Duodenal mucosa (tissue), 2 donors: Measurements from ENCODE around the gene RNASE3.
"Not testable (repeated sequence)": the region's sequence is repeated elsewhere in the genome, so short reads cannot be mapped to it uniquely, and the experiment has no call there.

Source experiments
- H3K27ac ChIP-seq: one replicate; pipeline ENCODE4 v1.7.0; 2013; ENCODE audit warnings: low read depth, low read length
- H3K27me3 ChIP-seq, 2 donors: one replicate each; pipeline ENCODE4 v1.7.0; 2013; ENCODE audit warnings: low read length in 2 of 2, control low read depth in 1 of 2; ENCODE audit not compliant: insufficient read depth in 2 of 2, control insufficient read depth in 1 of 2
- H3K36me3 ChIP-seq, 2 donors: one replicate each; pipeline ENCODE4 v1.7.0; 2013; ENCODE audit warnings: low read length in 2 of 2, control low read depth in 1 of 2; ENCODE audit not compliant: insufficient read depth in 2 of 2, control insufficient read depth in 1 of 2
- H3K4me1 ChIP-seq, 2 donors: one replicate each; pipeline ENCODE4 v1.7.0; 2013; ENCODE audit warnings: low read length in 2 of 2, control low read depth in 1 of 2; ENCODE audit not compliant: insufficient read depth in 2 of 2, control insufficient read depth in 1 of 2
- H3K4me3 ChIP-seq, 2 donors: one replicate each; pipeline ENCODE4 v1.7.0; 2013; ENCODE audit warnings: low read length in 2 of 2, low read depth in 1 of 2
- H3K9ac ChIP-seq, 2 donors: one replicate each; pipeline ENCODE4 v1.7.0; 2013; ENCODE audit warnings: low read length in 2 of 2, low read depth in 1 of 2
- H3K9me3 ChIP-seq, 2 donors: one replicate each; pipeline ENCODE4 v1.7.0; 2013; ENCODE audit warnings: low read length in 2 of 2, control low read depth in 1 of 2; ENCODE audit not compliant: control insufficient read depth in 1 of 2

RNASE3 gene

DNA sequence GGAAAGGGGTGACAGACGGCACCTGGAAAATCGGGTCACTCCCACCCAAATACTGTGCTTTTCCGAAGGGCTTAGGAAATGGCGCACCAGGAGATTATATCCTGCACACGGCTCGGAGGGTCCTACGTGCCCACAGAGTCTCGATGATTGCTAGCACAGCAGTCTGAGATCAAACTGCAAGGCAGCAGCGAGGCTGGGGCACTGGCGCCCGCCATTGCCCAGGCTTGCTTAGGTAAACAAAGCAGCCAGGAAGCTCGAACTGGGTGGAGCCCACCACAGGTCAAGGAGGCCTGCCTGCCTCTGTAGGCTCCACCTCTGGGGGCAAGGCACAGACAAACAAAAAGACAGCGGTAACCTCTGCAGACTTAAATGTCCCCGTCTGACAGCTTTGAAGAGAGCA lies 19.6 kb downstream of the RNASE3 start:
- H3K36me3 ChIP-seq, H3K27me3 ChIP-seq, H3K4me1 ChIP-seq, H3K4me3 ChIP-seq, H3K9ac ChIP-seq, H3K9me3 ChIP-seq, H3K27ac ChIP-seq: not testable (repeated sequence)

DNA sequence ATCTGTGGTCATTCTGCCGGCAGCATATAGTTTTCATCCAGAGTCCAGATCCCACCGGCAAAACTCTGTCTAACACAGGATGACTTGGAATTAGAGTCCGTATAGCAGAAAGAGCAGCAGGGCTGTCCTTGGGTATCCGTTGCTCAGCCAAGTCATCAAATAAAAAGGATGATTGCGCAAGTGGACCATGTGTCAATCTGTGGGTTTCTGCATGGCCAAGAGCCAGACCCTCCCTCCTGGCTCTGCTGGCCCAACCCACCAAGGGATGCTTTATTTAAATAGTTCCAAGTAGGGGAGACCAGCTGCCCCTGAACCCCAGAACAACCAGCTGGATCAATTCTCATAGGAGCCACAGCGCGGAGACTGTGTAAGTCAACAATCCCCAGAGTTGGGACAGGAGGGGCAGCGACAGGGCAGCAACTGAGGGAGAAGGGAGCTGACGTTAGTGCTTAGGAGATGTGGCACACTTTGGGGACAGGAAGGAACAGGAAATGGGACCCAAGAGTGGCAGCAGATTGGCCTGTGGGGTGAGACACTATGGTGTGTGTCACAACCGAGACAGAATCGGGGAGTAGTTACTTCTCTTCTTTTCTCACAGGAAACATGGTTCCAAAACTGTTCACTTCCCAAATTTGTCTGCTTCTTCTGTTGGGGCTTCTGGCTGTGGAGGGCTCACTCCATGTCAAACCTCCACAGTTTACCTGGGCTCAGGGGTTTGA lies 28.0 kb downstream of the RNASE3 start:
- H3K9me3 ChIP-seq, H3K27me3 ChIP-seq, H3K27ac ChIP-seq, H3K9ac ChIP-seq, H3K4me1 ChIP-seq, H3K4me3 ChIP-seq, H3K36me3 ChIP-seq: not testable (repeated sequence)

DNA sequence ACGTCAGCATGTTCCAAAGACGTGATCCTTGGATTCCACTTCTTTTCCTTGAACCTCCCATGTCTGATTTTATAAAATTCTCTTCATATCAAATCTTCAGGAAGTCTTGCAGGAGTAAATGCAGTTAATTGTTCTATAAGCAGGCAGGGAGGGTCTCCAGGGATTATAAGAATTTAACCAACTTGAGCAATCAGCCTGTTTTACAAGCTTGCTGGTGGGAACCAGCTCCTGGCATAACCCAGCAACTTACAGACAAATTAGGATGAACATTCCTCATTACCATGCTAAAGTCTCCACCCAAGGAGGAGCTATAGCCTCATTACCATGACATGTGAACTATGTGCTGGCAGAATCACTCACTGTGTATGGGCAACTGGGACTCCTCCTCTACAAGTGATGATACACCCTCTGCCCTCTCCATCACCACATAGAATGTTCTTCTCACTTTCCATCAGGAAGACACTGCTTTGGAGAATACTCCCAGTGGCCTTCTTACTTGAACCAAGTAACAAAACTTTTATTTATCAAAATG lies 32.6 kb downstream of the RNASE3 start:
- H3K4me1 ChIP-seq, H3K4me3 ChIP-seq, H3K9me3 ChIP-seq, H3K27ac ChIP-seq, H3K27me3 ChIP-seq, H3K9ac ChIP-seq, H3K36me3 ChIP-seq: not testable (repeated sequence)

DNA sequence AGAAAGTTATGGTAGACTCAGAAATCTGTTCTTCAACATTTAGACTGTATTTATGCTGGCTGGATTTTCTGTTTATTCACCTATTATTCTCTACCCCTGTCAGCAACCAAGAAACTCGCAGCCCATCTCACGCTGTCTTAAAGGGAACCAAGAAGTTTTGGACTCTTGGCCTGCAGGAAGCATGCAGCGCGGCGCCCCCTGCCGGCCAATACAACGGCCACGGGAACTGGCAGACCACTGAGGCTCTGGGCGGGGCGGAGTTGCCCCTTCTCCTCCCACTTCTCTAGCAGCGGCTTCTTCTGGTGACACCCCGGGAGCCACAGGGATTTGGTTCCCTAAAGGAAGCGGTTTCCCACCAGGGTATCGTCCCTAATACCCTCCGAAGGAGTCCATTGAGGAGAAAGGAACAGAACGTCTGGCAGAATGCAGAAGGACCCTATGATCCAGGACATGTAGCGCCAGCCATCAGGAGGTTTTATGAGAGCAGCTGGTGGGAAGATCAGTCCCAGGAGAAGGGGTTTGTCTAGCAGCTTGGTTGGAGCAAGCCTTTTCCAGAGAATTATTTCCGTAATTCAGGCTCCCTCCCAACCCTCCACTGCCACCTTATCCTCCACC lies 43.1 kb downstream of the RNASE3 start:
- H3K4me1 ChIP-seq = no peaks in the 10 kb centered on the region
- no peak overlapping the region for H3K27ac ChIP-seq
- H3K36me3 ChIP-seq = no peaks in the 10 kb centered on the region
- H3K9ac ChIP-seq = no peak overlapping the region
- peaks cover 0 to 4% of the 10 kb centered on the region in 2 donors for H3K27me3 ChIP-seq
- H3K4me3 ChIP-seq = no peak overlapping the region
- no peaks in the 10 kb centered on the region for H3K9me3 ChIP-seq

DNA sequence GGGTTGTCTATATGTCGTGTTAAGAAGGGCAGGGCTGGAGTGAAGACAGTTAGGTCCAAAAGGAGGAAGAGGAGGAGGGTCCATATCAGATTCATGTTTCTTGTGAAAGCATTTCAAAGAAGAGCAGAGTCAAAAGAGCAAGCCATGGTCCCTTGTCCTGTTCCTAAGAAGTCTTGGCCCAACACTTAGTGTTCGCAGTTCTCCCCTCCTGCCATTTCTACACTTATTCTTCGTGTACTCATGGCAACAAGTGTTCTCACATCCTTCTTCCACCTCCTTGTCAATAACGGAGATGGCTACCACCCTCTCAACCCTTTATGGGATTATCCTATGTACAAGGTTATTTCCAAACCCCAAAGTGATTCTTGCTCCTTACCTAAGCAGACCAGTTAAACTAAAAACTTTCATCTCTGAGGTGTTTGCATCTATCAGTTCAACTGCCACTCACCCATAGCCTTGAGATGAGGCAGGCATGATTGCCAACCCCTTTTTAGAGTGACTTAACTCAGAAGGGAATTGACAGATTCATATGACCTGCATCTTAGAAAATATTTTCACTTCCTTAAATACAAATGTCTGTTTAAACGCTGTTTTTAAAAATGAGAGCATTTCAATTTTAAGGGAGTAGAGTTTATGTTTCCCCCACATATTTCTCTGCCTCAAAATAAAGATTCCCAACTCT lies 44.3 kb downstream of the RNASE3 start:
- Histone ChIP-seq H3K36me3 (no peaks in the 10 kb centered on the region), H3K4me3 (no peak overlapping the region), H3K27me3 (no peaks in the 10 kb centered on the region), H3K4me1 (no peaks in the 10 kb centered on the region), H3K9ac (no peak overlapping the region), H3K9me3 (no peaks in the 10 kb centered on the region), H3K27ac (no peak overlapping the region)
